ENCODE measurements around the gene AQP1. TPM values are rescaled to one million over a fixed set of nuclear protein-coding genes. Genes with fewer than 3 reads are reported as not detected.
A peak's percentile ranks its signal among the peaks of the same experiment; 100 is the strongest.

Gene AQP1
- total RNA-seq (ENCODE audit: low replicate concordance), result 1.7 and 6.0 TPM in 2 replicates
- long read RNA-seq, partial matches to known transcripts, result 0 of 1 reads
- long read RNA-seq, other reads (novel, unspliced or antisense), result 1 of 1 reads

DNA sequence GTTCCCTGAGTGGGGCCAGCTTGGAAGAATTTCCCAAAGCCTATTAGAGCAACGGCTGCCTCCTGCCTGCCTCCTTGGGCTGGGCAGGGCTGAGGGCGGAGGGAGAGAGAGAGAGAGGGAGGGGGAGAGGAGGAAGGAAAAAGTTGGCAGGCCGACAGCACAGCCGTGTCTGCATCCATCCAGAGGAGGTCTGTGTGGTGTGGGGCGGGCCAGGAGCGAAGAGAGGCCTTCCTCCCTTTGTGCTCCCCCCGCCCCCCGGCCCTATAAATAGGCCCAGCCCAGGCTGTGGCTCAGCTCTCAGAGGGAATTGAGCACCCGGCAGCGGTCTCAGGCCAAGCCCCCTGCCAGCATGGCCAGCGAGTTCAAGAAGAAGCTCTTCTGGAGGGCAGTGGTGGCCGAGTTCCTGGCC lies at the start of gene AQP1:
TSS of gene AQP1 (plus strand) at position 293 of the 409 bp plus-strand sequence. CDS start at position 350, 57 bp downstream.
- Mint-ChIP-seq H3K4me3 (no peak within 1 kb of the TSS), H3K36me3 (no peaks in the 10 kb centered on the region), H3K4me1 (ENCODE audit: unreplicated experiment) (peaks cover 21% of the 10 kb centered on the region), H3K9me3 (no peaks in the 10 kb centered on the region), H3K27ac (peak within 1 kb of the TSS; percentile 50), H3K27me3 (no peaks in the 10 kb centered on the region)
- TF ChIP-seq, protein P1, sequence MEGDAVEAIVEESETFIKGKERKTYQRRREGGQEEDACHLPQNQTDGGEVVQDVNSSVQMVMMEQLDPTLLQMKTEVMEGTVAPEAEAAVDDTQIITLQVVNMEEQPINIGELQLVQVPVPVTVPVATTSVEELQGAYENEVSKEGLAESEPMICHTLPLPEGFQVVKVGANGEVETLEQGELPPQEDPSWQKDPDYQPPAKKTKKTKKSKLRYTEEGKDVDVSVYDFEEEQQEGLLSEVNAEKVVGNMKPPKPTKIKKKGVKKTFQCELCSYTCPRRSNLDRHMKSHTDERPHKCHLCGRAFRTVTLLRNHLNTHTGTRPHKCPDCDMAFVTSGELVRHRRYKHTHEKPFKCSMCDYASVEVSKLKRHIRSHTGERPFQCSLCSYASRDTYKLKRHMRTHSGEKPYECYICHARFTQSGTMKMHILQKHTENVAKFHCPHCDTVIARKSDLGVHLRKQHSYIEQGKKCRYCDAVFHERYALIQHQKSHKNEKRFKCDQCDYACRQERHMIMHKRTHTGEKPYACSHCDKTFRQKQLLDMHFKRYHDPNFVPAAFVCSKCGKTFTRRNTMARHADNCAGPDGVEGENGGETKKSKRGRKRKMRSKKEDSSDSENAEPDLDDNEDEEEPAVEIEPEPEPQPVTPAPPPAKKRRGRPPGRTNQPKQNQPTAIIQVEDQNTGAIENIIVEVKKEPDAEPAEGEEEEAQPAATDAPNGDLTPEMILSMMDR (conservative IDR thresholded peaks at IDR 0.05), result no peak
- no peak for DNase-seq (ENCODE audit: extremely low spot score, unreplicated experiment)

DNA sequence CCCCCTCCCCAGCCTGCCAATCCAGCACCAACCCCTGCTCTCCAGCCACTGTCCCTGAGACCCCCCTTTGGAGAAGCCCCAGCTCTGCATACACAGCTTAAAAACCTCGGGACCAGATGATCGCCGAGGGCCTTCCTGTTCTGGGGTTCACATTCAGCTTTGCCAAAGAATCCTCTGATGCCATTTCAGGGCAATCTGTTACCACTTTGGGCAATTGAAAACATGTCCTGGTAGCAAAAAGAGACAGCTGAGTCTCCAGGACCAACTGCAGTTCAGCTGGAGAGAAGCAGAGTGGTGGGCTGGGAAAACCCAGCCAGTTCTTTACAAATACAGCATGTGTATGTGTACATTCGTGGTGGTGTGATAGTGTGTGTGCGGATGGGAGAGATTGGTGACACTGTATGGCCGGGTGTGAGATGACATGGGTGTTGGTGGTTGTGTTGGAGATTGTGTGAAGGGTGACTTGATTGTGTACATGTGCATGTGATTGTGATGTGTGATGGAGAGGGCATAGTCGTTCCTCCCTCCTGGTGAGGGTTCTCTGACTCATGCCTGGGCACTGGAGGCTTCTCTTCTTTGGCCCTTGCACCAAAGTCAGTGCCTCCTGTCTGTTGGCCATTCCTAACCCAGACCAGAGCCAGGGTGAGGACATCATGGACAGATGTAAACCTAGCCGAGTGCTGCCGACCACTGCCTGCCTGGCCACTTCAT lies 48.5 kb upstream of the AQP1 start:
- DNase-seq (ENCODE audit: extremely low spot score, unreplicated experiment), result no peak
- TF ChIP-seq, protein P1 (conservative IDR thresholded peaks at IDR 0.05), result no peak
- Mint-ChIP-seq H3K36me3 (peaks cover 5% of the 10 kb centered on the region), H3K27me3 (no peaks in the 10 kb centered on the region), H3K4me3 (no peak overlapping the region), H3K27ac (no peak overlapping the region), H3K9me3 (no peaks in the 10 kb centered on the region), H3K4me1 (ENCODE audit: unreplicated experiment) (no peaks in the 10 kb centered on the region)

DNA sequence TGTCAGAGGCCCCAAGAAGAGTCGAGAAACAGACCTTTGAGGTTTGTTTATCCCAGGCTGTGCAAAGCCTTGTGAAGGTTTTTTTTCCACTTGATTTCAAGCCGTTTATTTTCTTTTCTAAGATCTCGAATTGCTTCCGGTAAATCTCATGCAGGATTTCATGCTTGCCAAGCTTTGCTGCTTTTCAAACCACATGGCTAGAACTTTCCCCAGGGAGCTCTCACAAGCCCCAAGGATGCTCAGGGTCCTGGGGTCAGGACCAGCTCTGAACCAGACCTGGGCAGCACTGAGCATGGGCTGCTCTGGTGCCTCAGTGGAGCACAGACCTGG lies 48.0 kb upstream of the AQP1 start:
- Mint-ChIP-seq H3K9me3 (no peaks in the 10 kb centered on the region), H3K27ac (no peak overlapping the region), H3K4me3 (no peak overlapping the region), H3K27me3 (no peaks in the 10 kb centered on the region), H3K4me1 (ENCODE audit: unreplicated experiment) (no peaks in the 10 kb centered on the region), H3K36me3 (peaks cover 5% of the 10 kb centered on the region)
- DNase-seq (ENCODE audit: extremely low spot score, unreplicated experiment), result no peak
- TF ChIP-seq, protein P1 (conservative IDR thresholded peaks at IDR 0.05), result no peak

DNA sequence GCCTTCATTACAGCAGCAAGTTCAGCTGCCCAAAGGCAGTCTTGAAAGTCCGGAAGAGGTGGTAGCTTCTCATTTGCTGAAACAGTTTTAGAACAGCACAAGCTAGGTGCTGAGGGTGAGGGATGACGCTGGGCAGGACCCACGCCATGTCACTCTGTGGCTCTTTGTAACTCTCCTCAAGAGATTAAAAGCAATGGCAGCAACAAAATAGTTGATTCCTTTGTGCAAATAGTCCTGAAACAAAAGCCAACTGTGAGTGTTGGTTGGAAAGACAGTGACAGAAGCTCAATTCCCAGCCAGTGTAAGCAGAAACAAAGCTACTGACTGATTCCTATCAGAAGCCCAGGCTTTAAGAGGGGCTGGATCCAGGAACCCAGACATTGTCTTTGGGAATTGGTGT lies 47.6 kb upstream of the AQP1 start:
- Mint-ChIP-seq H3K27me3 (no peaks in the 10 kb centered on the region), H3K36me3 (peaks cover 5% of the 10 kb centered on the region), H3K4me3 (no peak overlapping the region), H3K9me3 (no peaks in the 10 kb centered on the region), H3K4me1 (ENCODE audit: unreplicated experiment) (no peaks in the 10 kb centered on the region), H3K27ac (no peak overlapping the region)
- DNase-seq (ENCODE audit: extremely low spot score, unreplicated experiment), result no peak
- TF ChIP-seq, protein P1 (conservative IDR thresholded peaks at IDR 0.05), result no peak

DNA sequence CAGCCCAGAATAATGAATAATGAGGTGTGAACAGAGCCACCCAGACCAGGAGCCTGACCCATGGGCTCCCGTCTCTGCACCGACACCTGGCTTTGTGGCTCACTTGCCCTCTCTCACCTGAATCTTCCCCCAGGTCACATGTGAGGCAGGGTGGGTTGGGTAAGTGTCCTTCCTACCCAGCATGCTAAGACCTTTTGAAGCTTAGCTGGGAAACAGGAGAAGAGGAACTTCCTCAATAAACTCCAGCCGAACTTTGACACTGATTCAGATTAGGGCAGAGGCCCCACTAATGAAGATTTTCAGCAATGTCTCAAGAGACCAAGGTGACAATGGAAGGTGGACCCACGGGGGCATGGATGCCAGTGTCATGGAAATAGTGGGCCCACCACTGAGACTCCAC lies 46.6 kb upstream of the AQP1 start:
- no peak for DNase-seq (ENCODE audit: extremely low spot score, unreplicated experiment)
- TF ChIP-seq, protein P1 (conservative IDR thresholded peaks at IDR 0.05), result no peak
- H3K9me3 Mint-ChIP-seq, result no peaks in the 10 kb centered on the region
- H3K36me3 Mint-ChIP-seq, result peaks cover 5% of the 10 kb centered on the region
- no peak overlapping the region for H3K4me3 Mint-ChIP-seq
- H3K27me3 Mint-ChIP-seq, result no peaks in the 10 kb centered on the region
- H3K4me1 Mint-ChIP-seq (ENCODE audit: unreplicated experiment), result no peaks in the 10 kb centered on the region
- H3K27ac Mint-ChIP-seq, result no peak overlapping the region

Measured in type B pancreatic cell (in vitro differentiated cells).